ENCODE results near the gene FNDC3A.

- TF ChIP-seq, protein P1, sequence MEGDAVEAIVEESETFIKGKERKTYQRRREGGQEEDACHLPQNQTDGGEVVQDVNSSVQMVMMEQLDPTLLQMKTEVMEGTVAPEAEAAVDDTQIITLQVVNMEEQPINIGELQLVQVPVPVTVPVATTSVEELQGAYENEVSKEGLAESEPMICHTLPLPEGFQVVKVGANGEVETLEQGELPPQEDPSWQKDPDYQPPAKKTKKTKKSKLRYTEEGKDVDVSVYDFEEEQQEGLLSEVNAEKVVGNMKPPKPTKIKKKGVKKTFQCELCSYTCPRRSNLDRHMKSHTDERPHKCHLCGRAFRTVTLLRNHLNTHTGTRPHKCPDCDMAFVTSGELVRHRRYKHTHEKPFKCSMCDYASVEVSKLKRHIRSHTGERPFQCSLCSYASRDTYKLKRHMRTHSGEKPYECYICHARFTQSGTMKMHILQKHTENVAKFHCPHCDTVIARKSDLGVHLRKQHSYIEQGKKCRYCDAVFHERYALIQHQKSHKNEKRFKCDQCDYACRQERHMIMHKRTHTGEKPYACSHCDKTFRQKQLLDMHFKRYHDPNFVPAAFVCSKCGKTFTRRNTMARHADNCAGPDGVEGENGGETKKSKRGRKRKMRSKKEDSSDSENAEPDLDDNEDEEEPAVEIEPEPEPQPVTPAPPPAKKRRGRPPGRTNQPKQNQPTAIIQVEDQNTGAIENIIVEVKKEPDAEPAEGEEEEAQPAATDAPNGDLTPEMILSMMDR (IDR thresholded peaks at IDR 0.05) = no peak
- no peak for TF ChIP-seq POLR2A (IDR thresholded peaks at IDR 0.05)
Observed at GRCh38 chr13:49044008-49044407, 68.3 kb downstream of the FNDC3A start.
